Activated naive CD8-positive, alpha-beta T cell treated with anti-CD3 and anti-CD28 coated beads, Interleukin-2, amount 50 U/mL, for 24 hours (primary cell): ENCODE measurements around the gene SLC29A1.
A peak's percentile ranks its signal among the peaks of the same experiment; 100 is the strongest.

Source experiments
- ATAC-seq: fragments of 150-1000 bp; cut with Tn5 transposase; one replicate; pipeline ENCODE4 v1.10.0; 2021
- DNase-seq: peaks from one replicate; pipeline ENCODE4 v3.0.0; 2021
- H3K27ac Mint-ChIP-seq: one replicate; pipeline ENCODE4 v1.8.0; 2021; ENCODE audit warnings: mild to moderate bottlenecking, mixed read lengths
- H3K27me3 Mint-ChIP-seq: one replicate; pipeline ENCODE4 v1.8.0; 2021; ENCODE audit warnings: mixed read lengths
- H3K36me3 Mint-ChIP-seq: one replicate; pipeline ENCODE4 v1.8.0; 2021; ENCODE audit warnings: low read depth, mixed read lengths
- H3K4me1 Mint-ChIP-seq: one replicate; pipeline ENCODE4 v1.8.0; 2021; ENCODE audit warnings: mixed read lengths
- H3K4me3 Mint-ChIP-seq: one replicate; pipeline ENCODE4 v1.8.0; 2021; ENCODE audit warnings: mild to moderate bottlenecking, moderate library complexity, mixed read lengths
- H3K9me3 Mint-ChIP-seq: one replicate; pipeline ENCODE4 v1.8.0; 2021; ENCODE audit warnings: mixed read lengths

The SLC29A1 gene

DNA sequence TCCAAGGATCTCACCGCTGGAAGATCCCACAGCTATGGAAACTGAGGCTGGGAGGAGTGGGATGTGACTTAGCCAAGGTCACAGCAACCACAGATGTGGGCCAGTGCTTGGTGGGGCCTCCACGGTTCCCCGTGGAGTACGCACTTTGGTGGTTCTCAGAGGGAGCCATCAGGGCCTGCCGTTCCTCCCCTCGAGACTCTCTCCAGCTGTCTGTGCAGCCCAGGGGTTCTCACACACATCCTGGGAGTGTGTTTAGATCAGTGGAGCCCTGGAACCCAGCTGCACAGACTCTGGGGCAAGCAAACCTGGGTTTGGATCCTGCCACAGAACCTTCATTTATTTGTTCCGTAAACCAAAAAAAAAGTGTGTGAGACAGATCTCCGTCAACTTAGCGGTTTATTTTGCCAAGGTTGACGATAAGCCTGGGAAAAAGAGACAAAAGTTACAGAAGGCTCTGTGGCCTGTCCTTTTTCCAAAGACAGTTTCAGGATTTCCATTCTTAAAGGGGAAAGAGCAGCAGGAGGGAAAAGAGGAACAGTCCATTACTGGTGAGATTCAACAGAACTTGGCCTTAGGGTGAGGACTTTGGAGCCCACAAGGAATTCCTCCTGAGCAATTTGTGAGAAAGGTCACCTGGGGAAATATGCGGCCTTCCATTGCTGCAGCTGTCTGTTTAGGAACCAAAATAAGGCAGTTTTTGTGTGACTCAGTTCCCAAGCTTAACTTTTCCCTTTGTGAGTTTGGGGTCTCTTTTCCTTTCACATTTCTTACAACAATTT, 20.2 kb upstream of the SLC29A1 start:
- ATAC-seq = no peak
- no peaks in the 10 kb centered on the region for H3K4me1 Mint-ChIP-seq
- no peak overlapping the region for H3K27ac Mint-ChIP-seq
- H3K36me3 Mint-ChIP-seq = no peaks in the 10 kb centered on the region
- no peak for DNase-seq
- no peaks in the 10 kb centered on the region for H3K9me3 Mint-ChIP-seq
- peaks cover 2% of the 10 kb centered on the region for H3K27me3 Mint-ChIP-seq
- H3K4me3 Mint-ChIP-seq = no peak overlapping the region

GRCh38 chr6:44203955-44204354, 19.4 kb upstream of the SLC29A1 start:
- no peak overlapping the region for H3K4me3 Mint-ChIP-seq

DNA sequence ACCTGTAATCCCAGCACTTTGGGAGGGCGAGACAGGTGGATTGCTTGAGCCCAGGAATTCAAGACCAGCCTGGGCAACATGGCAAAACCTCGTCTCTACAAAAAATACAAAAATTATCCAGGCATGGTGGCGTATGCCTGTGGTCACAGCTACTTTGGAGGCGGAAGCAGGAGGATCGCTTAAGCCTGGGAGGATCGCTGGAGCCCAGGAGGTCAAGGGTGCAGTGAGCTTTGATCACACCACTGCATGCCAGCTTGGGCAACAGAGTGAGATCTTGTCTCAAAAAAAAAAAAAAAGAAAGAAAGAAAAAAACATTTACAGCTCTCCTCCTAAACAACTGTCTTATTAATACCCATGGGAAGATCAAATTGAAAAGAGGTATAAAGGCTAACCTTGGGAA, 15.4 kb upstream of the SLC29A1 start:
- Mint-ChIP-seq H3K27me3 (peaks cover 2% of the 10 kb centered on the region), H3K36me3 (no peaks in the 10 kb centered on the region), H3K9me3 (no peaks in the 10 kb centered on the region), H3K4me3 (no peak overlapping the region), H3K27ac (no peak overlapping the region), H3K4me1 (no peaks in the 10 kb centered on the region)
- DNase-seq (no peak), ATAC-seq (no peak)

More at GRCh38 chr6:44203955-44204354, 19.4 kb upstream of the SLC29A1 start:
- Mint-ChIP-seq H3K27me3 (peaks cover 2% of the 10 kb centered on the region), H3K36me3 (no peaks in the 10 kb centered on the region), H3K9me3 (no peaks in the 10 kb centered on the region), H3K4me1 (no peaks in the 10 kb centered on the region), H3K27ac (no peak overlapping the region)
- ATAC-seq (no peak), DNase-seq (no peak)

- H3K9me3 Mint-ChIP-seq = no peaks in the 10 kb centered on the region
- ATAC-seq (no peak), DNase-seq (no peak)
- H3K4me3 Mint-ChIP-seq = no peak overlapping the region
- H3K27me3 Mint-ChIP-seq = peaks cover 2% of the 10 kb centered on the region
- H3K27ac Mint-ChIP-seq = no peak overlapping the region
- H3K4me1 Mint-ChIP-seq = no peaks in the 10 kb centered on the region
- H3K36me3 Mint-ChIP-seq = no peaks in the 10 kb centered on the region
Observed at GRCh38 chr6:44211284-44211683, 12.1 kb upstream of the SLC29A1 start.

DNA sequence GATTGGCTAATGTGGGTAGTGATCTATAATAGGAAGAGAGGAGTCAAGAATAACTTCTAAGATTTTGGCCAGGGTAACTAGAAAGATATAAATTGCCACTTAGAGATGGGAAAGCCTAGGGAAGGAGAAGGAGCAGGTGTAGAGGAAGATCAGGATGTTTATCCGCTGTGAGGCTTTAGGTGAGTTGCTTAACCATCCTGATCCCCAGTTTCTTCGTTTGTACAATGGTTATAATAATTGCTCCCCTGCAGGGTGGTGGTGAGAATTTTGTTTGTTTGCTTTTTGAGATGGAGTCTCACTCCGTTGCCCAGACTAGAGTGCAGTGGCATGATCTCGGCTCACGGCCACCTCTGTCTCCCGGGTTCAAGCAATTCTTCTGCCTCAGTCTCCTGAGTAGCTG, 9.1 kb upstream of the SLC29A1 start:
- DNase-seq (no peak), ATAC-seq (no peak)
- H3K27ac Mint-ChIP-seq = no peak overlapping the region
- no peaks in the 10 kb centered on the region for H3K36me3 Mint-ChIP-seq
- peaks cover 6% of the 10 kb centered on the region for H3K27me3 Mint-ChIP-seq
- H3K9me3 Mint-ChIP-seq = no peaks in the 10 kb centered on the region
- H3K4me3 Mint-ChIP-seq = no peak overlapping the region
- peaks cover 11% of the 10 kb centered on the region for H3K4me1 Mint-ChIP-seq

- H3K36me3 Mint-ChIP-seq = no peaks in the 10 kb centered on the region
- no peaks in the 10 kb centered on the region for H3K9me3 Mint-ChIP-seq
- DNase-seq = no peak
- H3K4me1 Mint-ChIP-seq = peaks cover 26% of the 10 kb centered on the region
- H3K4me3 Mint-ChIP-seq = no peak within 1 kb of the TSS
- no peak within 1 kb of the TSS for H3K27ac Mint-ChIP-seq
- H3K27me3 Mint-ChIP-seq = peaks cover 9% of the 10 kb centered on the region
- no peak for ATAC-seq
Observed at GRCh38 chr6:44216677-44217331, 6.6 kb upstream of the SLC29A1 start, which contains the start of gene MYMX. MYMX (plus strand) TSS chr6:44216926; CDS start chr6:44217472, 546 bp downstream.

DNA sequence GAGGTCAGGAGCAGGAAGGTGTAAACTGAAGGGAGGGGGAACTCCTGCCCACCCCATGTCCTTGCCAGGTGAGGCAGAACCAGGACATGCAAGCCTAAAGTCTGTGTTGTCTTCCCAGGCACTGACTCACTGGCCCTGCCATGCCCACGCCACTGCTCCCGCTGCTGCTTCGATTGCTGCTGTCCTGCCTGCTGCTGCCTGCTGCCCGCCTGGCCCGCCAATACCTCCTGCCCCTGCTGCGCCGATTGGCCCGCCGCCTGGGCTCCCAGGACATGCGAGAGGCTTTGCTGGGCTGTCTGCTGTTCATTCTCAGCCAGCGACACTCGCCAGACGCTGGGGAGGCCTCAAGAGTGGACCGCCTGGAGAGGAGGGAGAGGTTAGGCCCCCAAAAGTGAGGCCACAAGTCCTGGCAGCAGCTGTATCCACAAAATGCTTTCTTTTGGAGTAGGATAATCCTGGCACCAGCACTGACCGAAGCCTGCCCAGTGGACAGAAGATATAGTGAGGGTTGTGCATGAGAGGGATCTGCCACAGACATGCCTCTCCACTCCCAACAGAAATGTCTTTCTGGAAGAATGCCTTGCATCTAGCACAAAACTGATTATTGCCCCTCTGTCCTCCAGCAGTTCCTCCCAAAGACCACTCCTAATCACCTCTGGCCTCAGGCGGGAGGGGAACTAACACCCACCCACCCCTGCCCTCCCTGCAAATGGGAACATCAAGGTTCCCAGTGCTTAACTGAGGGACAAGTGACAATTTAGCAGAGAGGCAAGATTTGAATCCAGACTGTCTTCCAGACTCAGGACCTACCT, 5.9 kb upstream of the SLC29A1 start:
- Mint-ChIP-seq H3K9me3 (no peaks in the 10 kb centered on the region), H3K4me1 (peaks cover 33% of the 10 kb centered on the region), H3K27ac (no peak overlapping the region), H3K4me3 (no peak overlapping the region), H3K27me3 (peaks cover 9% of the 10 kb centered on the region), H3K36me3 (no peaks in the 10 kb centered on the region)
- ATAC-seq (no peak), DNase-seq (no peak)

- no peaks in the 10 kb centered on the region for H3K9me3 Mint-ChIP-seq
- H3K4me3 Mint-ChIP-seq = peak overlapping the region; percentile 24
- DNase-seq (peak; percentile 37), ATAC-seq (peak; percentile 3)
- peaks cover 9% of the 10 kb centered on the region for H3K27me3 Mint-ChIP-seq
- peaks cover under 1% of the 10 kb centered on the region for H3K36me3 Mint-ChIP-seq
- H3K4me1 Mint-ChIP-seq = peaks cover 40% of the 10 kb centered on the region
- no peak overlapping the region for H3K27ac Mint-ChIP-seq
Observed at GRCh38 chr6:44219053-44219814, 4.2 kb upstream of the SLC29A1 start.

GRCh38 chr6:44219815-44220784, 3.3 kb upstream of the SLC29A1 start:
- Mint-ChIP-seq H3K9me3 (no peaks in the 10 kb centered on the region), H3K4me1 (peaks cover 49% of the 10 kb centered on the region), H3K27ac (no peak overlapping the region), H3K4me3 (peak overlapping the region; percentile 36), H3K27me3 (peaks cover 9% of the 10 kb centered on the region), H3K36me3 (peaks cover 9% of the 10 kb centered on the region)
- ATAC-seq (no peak), DNase-seq (no peak)

DNA sequence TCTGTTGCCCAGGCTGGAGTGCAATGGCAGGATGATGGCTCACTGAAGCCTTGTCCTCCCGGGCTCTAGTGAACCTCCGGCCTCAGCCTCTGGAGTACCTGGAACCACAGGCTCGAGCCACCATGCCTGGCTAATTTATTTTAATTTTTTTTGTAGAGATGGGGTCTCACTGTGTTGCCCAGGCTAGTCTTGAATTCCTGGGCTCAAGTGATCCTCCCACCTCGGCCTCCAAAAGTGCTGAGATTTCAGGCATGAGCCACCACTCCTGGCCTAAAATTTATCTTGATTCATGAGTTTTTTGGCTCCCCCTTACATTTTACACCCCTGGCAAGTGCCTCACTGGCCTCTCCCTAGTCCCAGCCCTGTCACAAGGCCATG, 2.5 kb upstream of the SLC29A1 start:
- Mint-ChIP-seq H3K27me3 (peaks cover 9% of the 10 kb centered on the region), H3K4me1 (peaks cover 54% of the 10 kb centered on the region), H3K36me3 (peaks cover 11% of the 10 kb centered on the region), H3K9me3 (no peaks in the 10 kb centered on the region), H3K27ac (peak overlapping the region; percentile 15), H3K4me3 (no peak overlapping the region)
- ATAC-seq (no peak), DNase-seq (no peak)

DNA sequence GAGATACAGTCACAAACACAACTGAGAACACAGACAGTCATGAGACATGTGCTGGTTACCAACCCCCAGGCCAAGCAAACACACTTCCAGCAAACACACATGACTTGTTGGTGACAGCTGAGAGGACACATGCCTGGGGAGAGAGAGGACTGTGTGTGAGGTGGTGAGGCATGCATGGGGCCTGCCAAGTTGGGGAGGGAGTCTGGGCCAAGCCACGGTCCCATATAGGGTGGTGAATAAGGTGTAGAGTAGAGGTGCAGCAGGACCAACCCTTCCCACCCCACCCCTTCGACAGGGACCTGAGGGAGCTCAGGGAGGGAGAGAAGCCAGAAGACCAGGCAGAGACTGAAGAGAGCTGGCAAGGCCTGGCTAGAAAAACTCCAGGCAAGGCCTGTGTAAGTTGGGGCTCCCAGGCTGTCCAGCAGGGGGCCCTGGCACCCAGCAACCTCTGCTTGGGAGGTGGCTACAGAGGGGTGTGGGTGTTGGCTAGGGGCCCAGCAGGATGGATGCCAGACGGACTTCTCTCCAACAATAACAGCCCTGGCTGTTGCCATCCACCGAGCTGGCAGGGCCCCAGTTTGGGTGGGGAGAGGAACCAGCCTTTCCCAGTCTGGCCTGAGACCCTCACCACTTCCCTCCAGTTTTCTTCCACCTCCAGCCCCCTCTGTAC, 2.0 kb upstream of the SLC29A1 start:
- peak; percentile 58 for ATAC-seq
- Mint-ChIP-seq H3K36me3 (peaks cover 11% of the 10 kb centered on the region), H3K27me3 (peaks cover 9% of the 10 kb centered on the region), H3K4me3 (no peak overlapping the region), H3K27ac (peak overlapping the region; percentile 15), H3K4me1 (peaks cover 57% of the 10 kb centered on the region), H3K9me3 (no peaks in the 10 kb centered on the region)
- peak; percentile 80 for DNase-seq

- peak overlapping the region; percentile 91 for H3K4me3 Mint-ChIP-seq
- H3K27ac Mint-ChIP-seq = no peak overlapping the region
- ATAC-seq = no peak
- peaks cover 6% of the 10 kb centered on the region for H3K27me3 Mint-ChIP-seq
- no peaks in the 10 kb centered on the region for H3K9me3 Mint-ChIP-seq
- peaks cover 11% of the 10 kb centered on the region for H3K36me3 Mint-ChIP-seq
- DNase-seq = no peak
- peaks cover 57% of the 10 kb centered on the region for H3K4me1 Mint-ChIP-seq
Observed at GRCh38 chr6:44221961-44222335, 1.4 kb upstream of the SLC29A1 start.
